Uterus (tissue), 4 donors: Measurements from ENCODE around the gene FOSL2. TPM values are rescaled to one million over a fixed set of nuclear protein-coding genes. Genes with fewer than 3 reads are reported as not detected.
"Not testable (repeated sequence)": the region's sequence is repeated elsewhere in the genome, so short reads cannot be mapped to it uniquely, and the experiment has no call there.

Experiments
- DNase-seq, 2 donors: peaks; one replicate each; pipeline ENCODE4 v3.0.0-alpha.2; 2019 to 2020
- H3K27ac ChIP-seq, 2 donors: fragments of 200-600 bp; sonication (generic); 1 replicate in 1 of 2; 2 replicates in 1 of 2; pipeline ENCODE4 v1.5.1; 2016 to 2018
- H3K27me3 ChIP-seq, 2 donors: fragments of 200-600 bp; sonication (generic); one replicate each; pipeline ENCODE4 v1.5.1; 2018 to 2019; ENCODE audit warnings: control low read depth in 1 of 2
- H3K36me3 ChIP-seq, 2 donors: fragments of 200-600 bp; sonication (generic); one replicate each; pipeline ENCODE4 v1.5.1; 2019; ENCODE audit warnings: control low read depth in 1 of 2
- H3K4me1 ChIP-seq, 2 donors: fragments of 200-600 bp; sonication (generic); one replicate each; pipeline ENCODE4 v1.5.1; 2018 to 2019; ENCODE audit warnings: control low read depth in 1 of 2
- H3K4me3 ChIP-seq, 2 donors: fragments of 200-600 bp; sonication (generic); 1 replicate in 1 of 2; 2 replicates in 1 of 2; pipeline ENCODE4 v1.5.1; 2018 to 2019; ENCODE audit warnings: mild to moderate bottlenecking in 1 of 2
- H3K9me3 ChIP-seq, 2 donors: fragments of 200-600 bp; sonication (generic); one replicate each; pipeline ENCODE4 v1.5.1; 2019; ENCODE audit warnings: control low read depth in 1 of 2
- POLR2A ChIP-seq, 2 donors: fragments of 450-650 bp; IDR thresholded peaks; one replicate each; pipeline ENCODE4 v1.6.1; 2016; ENCODE audit warnings: antibody characterized with exemption in 2 of 2, mild to moderate bottlenecking in 1 of 2, moderate library complexity in 1 of 2
- intact Hi-C: fragments of 100-400 bp; cut with DNase I; formaldehyde crosslinking; loops from one replicate; pipeline ENCODE4 v1.15.1; 2023; ENCODE audit warnings: low total_unique reads
- total RNA-seq, 4 donors: library from RNA; depleted of rRNA in 3 of 4; stranded (reverse); fragments of >200 nt in 3 of 4; gene quantifications; one replicate each; pipeline versions ENCODE4 v1.1.0 to v1.2.4, GENCODE V29; 2014 to 2023
- TF ChIP-seq, protein P1 (sequence below), 4 experiments: fragments of 200-600 bp in 2 of 4; fragments of 450-650 bp in 2 of 4; sonication (generic) in 2 of 4; IDR thresholded peaks; one replicate each; pipeline ENCODE4 v1.5.1; 2016 to 2019; ENCODE audit warnings: antibody characterized with exemption in 4 of 4, mild to moderate bottlenecking in 2 of 4, moderate library complexity in 1 of 4
- donor health status: DM: yes; HTN: yes; CAD: no.

Gene FOSL2
- total RNA-seq, 4 donors from 2014 or later, result 39.8 to 134 (median 58.7) TPM

DNA sequence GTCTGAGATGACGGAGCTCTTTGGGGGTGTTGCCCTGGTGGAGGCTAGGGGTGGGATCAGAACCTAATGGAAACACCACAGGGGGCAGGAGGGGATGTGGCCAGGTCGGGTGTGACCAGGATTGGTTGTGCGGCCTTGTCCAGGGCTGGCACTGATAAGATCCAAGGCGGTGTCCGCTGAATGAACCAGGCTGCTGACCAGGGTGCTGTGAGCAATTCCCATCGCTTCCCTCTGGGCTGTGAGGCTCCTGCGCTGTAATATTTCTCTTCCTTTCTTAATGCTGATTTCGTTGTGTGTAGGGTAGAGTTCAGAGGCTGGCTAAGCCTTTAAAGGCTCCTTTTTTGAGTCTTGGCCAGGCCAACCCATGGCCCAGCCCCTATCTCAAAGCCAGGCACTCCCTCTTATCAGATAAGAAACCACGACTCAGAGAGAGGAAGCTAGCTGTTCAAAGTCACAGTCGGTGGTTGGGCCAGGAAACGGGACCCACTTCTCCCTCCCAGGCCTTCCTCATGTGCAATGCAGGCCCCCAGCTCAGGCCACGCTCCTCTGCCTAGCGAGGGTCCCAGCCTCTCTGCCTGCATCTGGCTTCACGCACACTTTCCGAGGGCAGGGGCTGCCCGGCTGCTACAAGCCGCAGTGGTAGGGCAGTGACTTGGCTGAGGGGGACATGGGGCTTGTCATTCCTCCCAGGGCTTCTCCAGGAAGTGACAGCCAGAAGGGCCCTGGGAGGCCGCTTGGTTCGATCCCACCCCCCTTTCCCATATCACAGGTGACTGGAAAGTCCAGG lies 26.0 kb upstream of the FOSL2 start:
- Histone ChIP-seq H3K27ac (no peak overlapping the region), H3K4me3 (no peak overlapping the region), H3K27me3 (no peaks in the 10 kb centered on the region), H3K4me1 (no peaks in the 10 kb centered on the region), H3K36me3 (no peaks in the 10 kb centered on the region), H3K9me3 (no peaks in the 10 kb centered on the region)
- DNase-seq, result no peak
- TF ChIP-seq, protein P1, sequence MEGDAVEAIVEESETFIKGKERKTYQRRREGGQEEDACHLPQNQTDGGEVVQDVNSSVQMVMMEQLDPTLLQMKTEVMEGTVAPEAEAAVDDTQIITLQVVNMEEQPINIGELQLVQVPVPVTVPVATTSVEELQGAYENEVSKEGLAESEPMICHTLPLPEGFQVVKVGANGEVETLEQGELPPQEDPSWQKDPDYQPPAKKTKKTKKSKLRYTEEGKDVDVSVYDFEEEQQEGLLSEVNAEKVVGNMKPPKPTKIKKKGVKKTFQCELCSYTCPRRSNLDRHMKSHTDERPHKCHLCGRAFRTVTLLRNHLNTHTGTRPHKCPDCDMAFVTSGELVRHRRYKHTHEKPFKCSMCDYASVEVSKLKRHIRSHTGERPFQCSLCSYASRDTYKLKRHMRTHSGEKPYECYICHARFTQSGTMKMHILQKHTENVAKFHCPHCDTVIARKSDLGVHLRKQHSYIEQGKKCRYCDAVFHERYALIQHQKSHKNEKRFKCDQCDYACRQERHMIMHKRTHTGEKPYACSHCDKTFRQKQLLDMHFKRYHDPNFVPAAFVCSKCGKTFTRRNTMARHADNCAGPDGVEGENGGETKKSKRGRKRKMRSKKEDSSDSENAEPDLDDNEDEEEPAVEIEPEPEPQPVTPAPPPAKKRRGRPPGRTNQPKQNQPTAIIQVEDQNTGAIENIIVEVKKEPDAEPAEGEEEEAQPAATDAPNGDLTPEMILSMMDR (IDR thresholded peaks at IDR 0.05), result no peak
- TF ChIP-seq POLR2A (IDR thresholded peaks at IDR 0.05), result no peak
- intact Hi-C loops, result no loop called here

DNA sequence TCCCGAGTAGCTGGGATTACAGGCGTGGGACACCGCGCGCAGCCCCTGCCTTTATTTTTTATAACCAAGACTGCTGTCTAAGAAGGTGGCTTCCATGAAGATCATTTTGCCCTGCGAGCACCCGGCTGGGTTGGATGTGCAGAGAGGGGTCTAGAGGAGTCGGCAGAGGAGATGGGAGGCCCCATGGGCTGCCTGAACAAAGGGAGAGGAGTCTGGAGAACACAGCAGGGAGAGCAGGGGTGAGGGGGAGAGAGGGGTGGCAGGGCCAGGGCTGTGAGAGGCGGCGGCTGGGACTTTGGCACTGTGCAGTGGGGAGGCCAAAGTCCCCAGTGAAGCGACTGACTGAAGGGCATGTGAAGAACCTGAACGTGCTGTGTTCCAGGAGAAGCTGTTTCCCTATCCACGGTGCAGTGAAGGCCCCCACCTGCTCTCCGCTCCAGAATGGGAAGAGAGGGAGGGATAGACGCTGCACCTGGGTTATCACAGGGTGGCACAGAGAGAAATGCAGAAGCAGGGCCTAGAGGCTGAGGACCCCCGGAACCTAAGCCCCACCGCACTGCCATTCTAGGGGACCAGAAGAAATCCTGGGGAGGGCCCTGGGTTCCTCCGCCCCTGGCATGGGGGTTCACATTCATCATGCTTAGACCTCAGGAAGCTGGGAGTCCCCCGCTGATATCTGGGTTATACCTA lies 24.8 kb upstream of the FOSL2 start:
- Histone ChIP-seq H3K9me3 (no peaks in the 10 kb centered on the region), H3K36me3 (no peaks in the 10 kb centered on the region), H3K4me3 (no peak overlapping the region), H3K27ac (no peak overlapping the region), H3K4me1 (no peaks in the 10 kb centered on the region), H3K27me3 (no peaks in the 10 kb centered on the region)
- DNase-seq, result no peak
- intact Hi-C loops, result no loop called here
- TF ChIP-seq, protein P1 (IDR thresholded peaks at IDR 0.05), result no peak

DNA sequence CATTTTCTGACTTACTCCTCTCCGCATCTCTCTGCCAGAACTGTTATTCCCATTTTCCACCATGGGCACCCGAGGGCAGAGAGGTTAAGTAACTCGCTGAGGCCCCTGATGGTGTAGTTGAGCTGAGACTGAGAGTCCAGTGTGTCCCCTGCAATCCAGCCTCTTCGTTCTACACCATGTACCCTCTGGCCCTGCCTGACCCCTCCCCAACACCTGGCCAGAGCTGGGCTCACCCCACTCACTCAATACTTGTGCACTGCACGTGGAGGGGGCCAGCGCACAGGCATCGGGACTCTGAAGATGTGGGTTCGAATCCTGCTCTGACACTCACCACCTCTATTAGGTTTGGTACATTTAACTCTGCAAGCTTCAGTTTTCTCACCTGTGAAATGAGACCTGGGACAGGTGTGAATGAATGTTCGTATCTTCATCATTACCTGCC lies 24.3 kb upstream of the FOSL2 start:
- no peaks in the 10 kb centered on the region for H3K4me1 ChIP-seq
- H3K27me3 ChIP-seq, result no peaks in the 10 kb centered on the region
- intact Hi-C loops, result no loop called here
- no peak for DNase-seq
- H3K27ac ChIP-seq, result no peak overlapping the region
- no peak overlapping the region for H3K4me3 ChIP-seq
- no peaks in the 10 kb centered on the region for H3K36me3 ChIP-seq
- no peak for TF ChIP-seq POLR2A (IDR thresholded peaks at IDR 0.05)
- TF ChIP-seq, protein P1 (IDR thresholded peaks at IDR 0.05), result no peak
- H3K9me3 ChIP-seq, result no peaks in the 10 kb centered on the region

DNA sequence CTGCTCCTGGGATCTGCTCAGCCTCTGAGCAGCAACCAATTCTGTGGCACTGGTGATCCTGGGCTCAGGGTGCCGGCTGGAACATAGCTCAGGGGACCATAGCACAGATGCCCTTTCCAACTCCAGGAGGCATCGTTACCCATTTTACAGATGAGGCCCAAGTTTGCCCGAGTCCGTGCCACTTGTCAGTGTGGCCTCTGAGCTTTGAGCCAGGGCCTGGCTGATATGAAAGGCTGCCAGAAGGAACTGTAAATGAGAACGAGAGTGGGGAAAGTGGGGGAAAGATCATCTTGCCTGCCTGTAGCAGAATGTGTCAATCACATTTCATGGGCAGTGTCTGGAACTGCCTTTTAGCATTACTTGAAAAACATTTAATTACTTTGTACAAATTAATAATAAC lies 23.3 kb upstream of the FOSL2 start:
- Histone ChIP-seq H3K4me1 (no peaks in the 10 kb centered on the region), H3K9me3 (no peaks in the 10 kb centered on the region), H3K27me3 (no peaks in the 10 kb centered on the region), H3K4me3 (no peak overlapping the region), H3K36me3 (no peaks in the 10 kb centered on the region), H3K27ac (no peak overlapping the region)
- DNase-seq, result no peak
- intact Hi-C loops, result no loop called here
- no peak for TF ChIP-seq POLR2A (IDR thresholded peaks at IDR 0.05)
- TF ChIP-seq, protein P1 (IDR thresholded peaks at IDR 0.05), result no peak

DNA sequence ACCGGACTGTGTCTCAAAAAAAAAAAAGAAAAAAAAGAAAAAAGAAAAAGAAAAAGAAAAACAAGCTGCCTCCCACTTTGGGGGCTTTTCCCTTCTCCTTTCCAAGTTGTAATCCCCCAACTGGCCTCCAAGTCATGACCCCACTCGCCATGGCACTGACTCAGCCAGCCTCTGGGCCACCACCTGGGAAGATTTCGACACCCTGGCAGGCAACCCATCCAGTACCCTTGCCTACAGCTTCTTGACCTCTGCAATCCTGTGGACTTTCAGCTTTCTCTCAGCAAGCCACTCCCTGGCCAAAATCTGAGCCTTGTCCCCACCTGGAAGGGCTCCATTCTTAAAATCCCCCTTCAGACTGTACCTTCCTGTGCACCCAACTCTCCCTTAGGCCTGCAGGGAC lies 22.3 kb upstream of the FOSL2 start:
- H3K9me3 ChIP-seq, result no peaks in the 10 kb centered on the region
- no peak for DNase-seq
- TF ChIP-seq, protein P1 (IDR thresholded peaks at IDR 0.05), result no peak
- no peak for TF ChIP-seq POLR2A (IDR thresholded peaks at IDR 0.05)
- no peaks in the 10 kb centered on the region for H3K4me1 ChIP-seq
- no peak overlapping the region for H3K4me3 ChIP-seq
- no peaks in the 10 kb centered on the region for H3K36me3 ChIP-seq
- no peak overlapping the region for H3K27ac ChIP-seq
- intact Hi-C loops, result no loop called here
- H3K27me3 ChIP-seq, result no peaks in the 10 kb centered on the region

DNA sequence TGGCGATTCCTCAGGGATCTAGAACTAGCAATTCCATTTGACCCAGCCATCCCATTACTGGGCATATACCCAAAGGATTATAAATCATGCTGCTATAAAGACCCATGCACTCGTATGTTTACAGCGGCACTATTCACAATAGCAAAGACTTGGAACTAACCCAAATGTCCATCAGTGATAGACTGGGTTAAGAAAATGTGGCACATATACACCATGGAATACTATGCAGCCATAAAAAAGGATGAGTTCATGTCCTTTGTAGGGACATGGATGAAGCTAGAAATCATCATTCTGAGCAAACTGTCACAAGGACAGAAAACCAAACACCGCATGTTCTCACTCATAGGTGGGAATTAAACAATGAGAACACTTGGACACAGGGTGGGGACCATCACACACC lies 20.9 kb upstream of the FOSL2 start:
- H3K4me3 ChIP-seq, H3K4me1 ChIP-seq, DNase-seq, H3K9me3 ChIP-seq, H3K27ac ChIP-seq, intact Hi-C loops, H3K27me3 ChIP-seq, H3K36me3 ChIP-seq: not testable (repeated sequence)
